Astrocyte (in vitro differentiated cells and primary cell): Measurements from ENCODE around the gene ZNF565. TPM values are rescaled to one million over a fixed set of nuclear protein-coding genes. Genes with fewer than 3 reads are reported as not detected.
A peak's percentile ranks its signal among the peaks of the same experiment; 100 is the strongest.
"Not testable (repeated sequence)": the region's sequence is repeated elsewhere in the genome, so short reads cannot be mapped to it uniquely, and the experiment has no call there.

Source experiments
- DNase-seq: peaks from one replicate; pipeline ENCODE4 v3.0.0-alpha.2; 2010; ENCODE audit warnings: low read depth
- FAIRE-seq: peaks from 2 replicates; lab custom pipeline; 2011; peaks lifted over from hg19 to GRCh38; lab: Jason Lieb, UNC
- H2AFZ ChIP-seq: 2 replicates; pipeline ENCODE4 v1.6.0; 2012; ENCODE audit warnings: low read depth, low read length, inconsistent platforms
- H3K27ac ChIP-seq: 2 replicates; pipeline ENCODE4 v1.5.1; 2011; ENCODE audit warnings: low read depth, low read length, inconsistent platforms
- H3K27me3 ChIP-seq: 2 replicates; pipeline ENCODE4 v1.6.0; 2011; ENCODE audit warnings: low read length, inconsistent platforms; ENCODE audit not compliant: insufficient read depth
- H3K36me3 ChIP-seq: 2 replicates; pipeline ENCODE4 v1.5.1; 2011; ENCODE audit warnings: low read length, inconsistent platforms; ENCODE audit not compliant: insufficient read depth
- H3K4me1 ChIP-seq: 2 replicates; pipeline ENCODE4 v1.5.1; 2011; ENCODE audit warnings: low read length, inconsistent platforms; ENCODE audit not compliant: insufficient read depth
- H3K4me2 ChIP-seq: 2 replicates; pipeline ENCODE4 v1.6.0; 2012; ENCODE audit warnings: low read length, inconsistent platforms
- H3K4me3 ChIP-seq: 2 replicates; pipeline ENCODE4 v1.5.1; 2011; ENCODE audit warnings: low read depth, mild to moderate bottlenecking, low read length, inconsistent platforms; ENCODE audit not compliant: insufficient read depth
- H3K79me2 ChIP-seq: 2 replicates; pipeline ENCODE4 v1.6.0; 2012; ENCODE audit warnings: mild to moderate bottlenecking, low read length, inconsistent platforms; ENCODE audit not compliant: insufficient read depth
- H3K9ac ChIP-seq: 2 replicates; pipeline ENCODE4 v1.6.0; 2012; ENCODE audit warnings: mild to moderate bottlenecking, low read length, inconsistent platforms
- H3K9me3 ChIP-seq: 2 replicates; pipeline ENCODE4 v1.5.1; 2012; ENCODE audit warnings: low read depth, mild to moderate bottlenecking, low read length, inconsistent platforms; ENCODE audit not compliant: insufficient read depth
- H4K20me1 ChIP-seq: 2 replicates; pipeline ENCODE4 v1.6.0; 2012; ENCODE audit warnings: low read length, inconsistent platforms; ENCODE audit not compliant: insufficient read depth
- H3K27ac Mint-ChIP-seq: one replicate; pipeline ENCODE4 v1.8.0; 2021; ENCODE audit warnings: mild to moderate bottlenecking, mixed read lengths; ENCODE audit not compliant: unreplicated experiment
- H3K27me3 Mint-ChIP-seq: one replicate; pipeline ENCODE4 v1.8.0; 2021; ENCODE audit warnings: low read depth, mixed read lengths; ENCODE audit not compliant: unreplicated experiment
- H3K36me3 Mint-ChIP-seq: one replicate; pipeline ENCODE4 v1.8.0; 2021; ENCODE audit warnings: low read depth, mixed read lengths; ENCODE audit not compliant: unreplicated experiment
- H3K4me1 Mint-ChIP-seq: one replicate; pipeline ENCODE4 v1.8.0; 2021; ENCODE audit warnings: low read depth, mixed read lengths; ENCODE audit not compliant: unreplicated experiment
- H3K4me3 Mint-ChIP-seq: one replicate; pipeline ENCODE4 v1.8.0; 2021; ENCODE audit warnings: mild to moderate bottlenecking, moderate library complexity, mixed read lengths; ENCODE audit not compliant: unreplicated experiment
- H3K9me3 Mint-ChIP-seq: one replicate; pipeline ENCODE4 v1.8.0; 2021; ENCODE audit warnings: mild to moderate bottlenecking, mixed read lengths; ENCODE audit not compliant: unreplicated experiment
- EZH2 ChIP-seq: IDR thresholded peaks from 2 replicates; pipeline ENCODE4 v1.6.1; 2012; ENCODE audit warnings: mild to moderate bottlenecking, low read length, inconsistent platforms; ENCODE audit not compliant: insufficient read depth
- total RNA-seq: library from RNA; stranded (reverse); gene quantifications from 2 replicates; pipeline ENCODE4 v1.2.1, GENCODE V29; 2021
- TF ChIP-seq, protein P1 (sequence below): IDR thresholded peaks from 2 replicates; pipeline ENCODE4 v1.5.1; 2011; ENCODE audit warnings: low read depth, mild to moderate bottlenecking, inconsistent platforms, low read length, moderate library complexity; ENCODE audit not compliant: insufficient read depth

The ZNF565 gene
- total RNA-seq, 1 donor from 2014 or later: 6.5 TPM

DNA sequence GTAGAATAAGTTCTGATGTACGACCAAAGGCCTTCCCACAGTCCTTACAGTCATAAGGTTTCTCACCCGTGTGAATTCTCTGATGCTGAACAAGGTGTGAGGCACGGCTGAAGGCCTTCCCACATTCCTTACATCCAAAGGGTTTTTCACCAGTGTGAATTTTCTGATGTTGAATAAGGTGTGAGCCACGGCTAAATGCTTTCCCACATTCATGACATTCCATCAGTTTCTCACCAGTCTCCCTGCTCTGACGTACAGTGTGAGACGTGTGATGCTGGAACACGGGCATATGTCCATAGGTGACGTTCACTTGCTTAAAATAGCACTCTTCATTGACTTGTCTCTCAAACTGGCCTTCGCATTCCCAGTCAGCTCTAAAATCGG is 31.2 kb downstream of the ZNF565 start:
- FAIRE-seq: no peak
- no peaks in the 10 kb centered on the region for H3K36me3 ChIP-seq
- peak overlapping the region; percentile 68 for H3K9ac ChIP-seq
- Mint-ChIP-seq H3K9me3 (peaks cover 9% of the 10 kb centered on the region), H3K36me3 (peaks cover 22% of the 10 kb centered on the region), H3K4me1 (peaks cover 9% of the 10 kb centered on the region), H3K27ac (peak overlapping the region; percentile 93), H3K27me3 (no peaks in the 10 kb centered on the region), H3K4me3 (peak overlapping the region; percentile 13)
- H3K27me3 ChIP-seq: no peaks in the 10 kb centered on the region
- H3K4me3 ChIP-seq: peak overlapping the region; percentile 15
- H3K4me2 ChIP-seq: peak overlapping the region; percentile 54
- TF ChIP-seq EZH2: no peak
- TF ChIP-seq, protein P1, sequence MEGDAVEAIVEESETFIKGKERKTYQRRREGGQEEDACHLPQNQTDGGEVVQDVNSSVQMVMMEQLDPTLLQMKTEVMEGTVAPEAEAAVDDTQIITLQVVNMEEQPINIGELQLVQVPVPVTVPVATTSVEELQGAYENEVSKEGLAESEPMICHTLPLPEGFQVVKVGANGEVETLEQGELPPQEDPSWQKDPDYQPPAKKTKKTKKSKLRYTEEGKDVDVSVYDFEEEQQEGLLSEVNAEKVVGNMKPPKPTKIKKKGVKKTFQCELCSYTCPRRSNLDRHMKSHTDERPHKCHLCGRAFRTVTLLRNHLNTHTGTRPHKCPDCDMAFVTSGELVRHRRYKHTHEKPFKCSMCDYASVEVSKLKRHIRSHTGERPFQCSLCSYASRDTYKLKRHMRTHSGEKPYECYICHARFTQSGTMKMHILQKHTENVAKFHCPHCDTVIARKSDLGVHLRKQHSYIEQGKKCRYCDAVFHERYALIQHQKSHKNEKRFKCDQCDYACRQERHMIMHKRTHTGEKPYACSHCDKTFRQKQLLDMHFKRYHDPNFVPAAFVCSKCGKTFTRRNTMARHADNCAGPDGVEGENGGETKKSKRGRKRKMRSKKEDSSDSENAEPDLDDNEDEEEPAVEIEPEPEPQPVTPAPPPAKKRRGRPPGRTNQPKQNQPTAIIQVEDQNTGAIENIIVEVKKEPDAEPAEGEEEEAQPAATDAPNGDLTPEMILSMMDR: no peak
- no peak overlapping the region for H2AFZ ChIP-seq
- H4K20me1 ChIP-seq: no peaks in the 10 kb centered on the region
- H3K9me3 ChIP-seq: peaks cover 3% of the 10 kb centered on the region
- H3K27ac ChIP-seq: peak overlapping the region; percentile 80
- H3K4me1 ChIP-seq: peaks cover 3% of the 10 kb centered on the region
- peak; percentile 85 for DNase-seq
- no peaks in the 10 kb centered on the region for H3K79me2 ChIP-seq

DNA sequence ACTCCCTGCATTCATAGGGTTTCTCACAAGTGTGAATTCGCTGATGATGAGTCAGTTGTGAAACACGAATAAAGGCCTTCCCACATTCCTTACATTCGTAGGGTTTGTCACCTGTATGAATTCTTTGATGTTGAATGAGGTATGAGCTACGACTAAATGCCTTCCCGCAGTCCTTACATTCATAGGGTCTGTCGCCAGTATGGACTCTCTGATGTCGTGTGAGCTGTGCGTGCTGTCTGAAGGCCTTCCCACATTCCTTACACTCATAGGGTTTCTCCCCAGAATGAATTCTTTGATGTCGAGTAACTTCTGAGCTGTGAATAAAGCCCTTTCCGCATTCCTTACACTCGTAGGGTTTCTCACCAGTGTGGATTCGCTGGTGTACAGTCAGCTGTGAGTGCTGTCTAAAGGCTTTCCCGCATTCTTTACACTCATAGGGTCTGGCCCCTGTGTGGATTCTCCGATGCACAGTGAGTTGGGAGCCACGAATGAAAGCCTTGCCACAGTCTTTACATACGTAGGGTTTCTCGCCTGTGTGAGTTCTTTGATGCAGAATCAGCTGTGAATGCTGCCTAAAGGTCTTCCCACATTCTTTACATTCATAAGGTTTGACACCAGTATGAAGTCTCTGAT is 31.7 kb downstream of the ZNF565 start:
- Mint-ChIP-seq H3K27me3 (no peaks in the 10 kb centered on the region), H3K27ac (peak overlapping the region; percentile 93), H3K4me3 (peak overlapping the region; percentile 36), H3K9me3 (peaks cover 9% of the 10 kb centered on the region), H3K36me3 (peaks cover 22% of the 10 kb centered on the region), H3K4me1 (peaks cover 9% of the 10 kb centered on the region)
- H3K9me3 ChIP-seq: peaks cover 3% of the 10 kb centered on the region
- no peaks in the 10 kb centered on the region for H3K36me3 ChIP-seq
- H3K9ac ChIP-seq: peak overlapping the region; percentile 68
- H3K4me2 ChIP-seq: peak overlapping the region; percentile 54
- H2AFZ ChIP-seq: peak overlapping the region; percentile 26
- FAIRE-seq (no peak), DNase-seq (peak; percentile 96)
- peak overlapping the region; percentile 80 for H3K27ac ChIP-seq
- no peaks in the 10 kb centered on the region for H4K20me1 ChIP-seq
- TF ChIP-seq EZH2: no peak
- TF ChIP-seq, protein P1: no peak
- H3K79me2 ChIP-seq: no peaks in the 10 kb centered on the region
- H3K27me3 ChIP-seq: no peaks in the 10 kb centered on the region
- no peak overlapping the region for H3K4me3 ChIP-seq
- peaks cover 3% of the 10 kb centered on the region for H3K4me1 ChIP-seq

DNA sequence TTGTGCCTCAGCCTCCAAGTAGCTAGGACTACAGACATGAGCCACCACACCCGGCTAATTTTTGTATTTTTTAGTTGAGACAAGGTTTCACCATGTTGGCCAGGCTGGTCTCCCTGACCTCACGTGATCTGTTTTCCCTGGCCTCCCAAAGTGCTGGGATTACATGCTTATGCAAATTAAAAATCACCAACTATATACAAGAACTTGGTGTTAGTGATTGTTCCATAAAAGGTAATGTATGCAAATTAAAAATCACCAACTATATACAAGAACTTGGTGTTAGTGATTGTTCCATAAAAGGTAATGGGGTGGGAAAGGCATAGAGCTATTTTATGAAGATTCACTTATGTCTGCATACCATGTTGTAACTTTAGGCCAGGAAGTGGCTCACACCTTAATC is 35.4 kb downstream of the ZNF565 start:
- H3K4me3 ChIP-seq, H3K4me1 Mint-ChIP-seq, H3K27ac ChIP-seq, H3K4me3 Mint-ChIP-seq, H3K4me2 ChIP-seq, DNase-seq, H3K9ac ChIP-seq, H3K27ac Mint-ChIP-seq, H3K9me3 ChIP-seq, H3K27me3 Mint-ChIP-seq, H3K27me3 ChIP-seq, H3K79me2 ChIP-seq, H3K4me1 ChIP-seq, H4K20me1 ChIP-seq, H2AFZ ChIP-seq, H3K36me3 ChIP-seq: not testable (repeated sequence)
- peak; percentile 62 for FAIRE-seq
- H3K36me3 Mint-ChIP-seq: peaks cover 20% of the 10 kb centered on the region
- H3K9me3 Mint-ChIP-seq: peaks cover 12% of the 10 kb centered on the region

DNA sequence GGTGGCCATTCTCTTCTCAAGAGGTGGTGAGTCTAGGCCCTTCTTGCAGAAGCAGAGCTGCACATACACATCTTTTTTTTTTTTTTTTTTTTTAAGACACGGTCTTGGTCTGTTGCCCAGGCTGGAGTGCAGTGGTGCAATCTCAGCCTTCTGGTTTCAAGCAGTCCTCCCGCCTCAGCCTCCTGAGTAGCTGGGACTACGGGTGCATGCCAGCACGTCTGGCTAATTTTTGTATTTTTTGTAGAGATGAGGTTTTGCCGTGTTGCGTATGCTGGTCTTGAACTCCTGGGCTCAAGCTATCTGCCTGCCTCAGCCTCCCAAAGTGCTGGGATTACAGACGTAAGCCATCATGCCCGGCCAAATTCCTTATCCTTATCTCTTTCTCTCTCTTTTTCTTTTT is 40.6 kb downstream of the ZNF565 start:
- H3K36me3 Mint-ChIP-seq, H3K27me3 ChIP-seq, H3K27ac Mint-ChIP-seq, H3K4me1 Mint-ChIP-seq, H2AFZ ChIP-seq, H3K79me2 ChIP-seq, H3K4me3 Mint-ChIP-seq, H3K4me2 ChIP-seq, FAIRE-seq, H3K27me3 Mint-ChIP-seq, H4K20me1 ChIP-seq, H3K36me3 ChIP-seq, H3K4me1 ChIP-seq, DNase-seq, H3K9me3 ChIP-seq, H3K9me3 Mint-ChIP-seq, H3K4me3 ChIP-seq, H3K27ac ChIP-seq, H3K9ac ChIP-seq: not testable (repeated sequence)
